HEK293 (cell line): ENCODE results near the gene RUVBL1.

ENCODE experiments used
- CTCF ChIA-PET: fragments of 350-600 bp; formaldehyde crosslinking; extraction: SDS; loops from one replicate; lab custom pipeline; 2021; ENCODE audit warnings: antibody characterized with exemption; lab: Yijun Ruan, JAX
- POLR2A ChIA-PET: fragments of 300-600 bp; formaldehyde crosslinking; extraction: SDS; loops from one replicate; lab custom pipeline; 2020; ENCODE audit warnings: antibody characterized with exemption, inconsistent platforms; lab: Yijun Ruan, JAX
- H3K27ac ChIP-seq: fragments of 200-500 bp; sonication (Bioruptor generic); 2 replicates; pipeline ENCODE4 v1.5.1; 2014; ENCODE audit warnings: low read depth, low read length, control low read depth, inconsistent platforms; ENCODE audit errors: extremely low read depth
- H3K36me3 ChIP-seq, 2 experiments: fragments of 200-500 bp in 1 of 2; sonication (Bioruptor generic) in 1 of 2; 1 replicate in 1 of 2; 2 replicates in 1 of 2; pipeline ENCODE4 v1.5.1; 2014 to 2017; ENCODE audit warnings: inconsistent platforms in 2 of 2, low read length in 2 of 2; ENCODE audit not compliant: control insufficient read depth in 2 of 2, insufficient read depth in 1 of 2
- H3K4me1 ChIP-seq: fragments of 200-500 bp; sonication (Bioruptor generic); 2 replicates; pipeline ENCODE4 v1.5.1; 2014; ENCODE audit warnings: mild to moderate bottlenecking, low read length, inconsistent platforms; ENCODE audit not compliant: control insufficient read depth, insufficient read depth
- H3K4me3 ChIP-seq: 2 replicates; pipeline ENCODE4 v1.5.1; 2011; ENCODE audit warnings: low read depth, mild to moderate bottlenecking, control low read depth, low read length, moderate library complexity
- H3K9me3 ChIP-seq: fragments of 200-500 bp; sonication (Bioruptor generic); 2 replicates; pipeline ENCODE4 v1.5.1; 2014; ENCODE audit warnings: low read depth, low read length, inconsistent platforms; ENCODE audit not compliant: control insufficient read depth, insufficient read depth
- EGR2 ChIP-seq: fragments of 450-650 bp; formaldehyde crosslinking; IDR thresholded peaks from 2 replicates; pipeline ENCODE4 v1.5.1; 2016; ENCODE audit warnings: low read depth, missing biosample characterization, missing genetic modification characterization
- GFI1B ChIP-seq: fragments of 450-650 bp; formaldehyde crosslinking; IDR thresholded peaks from 2 replicates; pipeline ENCODE4 v1.5.1; 2016; ENCODE audit warnings: missing biosample characterization, missing genetic modification characterization
- GLI4 ChIP-seq: fragments of 450-650 bp; formaldehyde crosslinking; IDR thresholded peaks from 2 replicates; pipeline ENCODE4 v1.5.1; 2016; ENCODE audit warnings: missing biosample characterization, missing genetic modification characterization
- KLF7 ChIP-seq: fragments of 450-650 bp; formaldehyde crosslinking; IDR thresholded peaks from 2 replicates; pipeline ENCODE4 v1.5.1; 2016; ENCODE audit warnings: missing biosample characterization, missing genetic modification characterization, borderline replicate concordance
- OVOL3 ChIP-seq: fragments of 450-650 bp; formaldehyde crosslinking; IDR thresholded peaks from 2 replicates; pipeline ENCODE4 v1.5.1; 2016; ENCODE audit warnings: missing biosample characterization, missing genetic modification characterization
- SCRT1 ChIP-seq: fragments of 450-650 bp; formaldehyde crosslinking; IDR thresholded peaks from 2 replicates; pipeline ENCODE4 v1.5.1; 2016; ENCODE audit warnings: missing biosample characterization, missing genetic modification characterization, borderline replicate concordance
- YY2 ChIP-seq: fragments of 450-650 bp; formaldehyde crosslinking; IDR thresholded peaks from 2 replicates; pipeline ENCODE4 v1.5.1; 2016; ENCODE audit warnings: missing biosample characterization, missing genetic modification characterization
- ZEB2 ChIP-seq: fragments of 450-650 bp; formaldehyde crosslinking; IDR thresholded peaks from 2 replicates; pipeline ENCODE4 v1.5.1; 2016; ENCODE audit warnings: missing biosample characterization, missing genetic modification characterization
- ZFHX2 ChIP-seq: fragments of 450-650 bp; formaldehyde crosslinking; conservative IDR thresholded peaks from 2 replicates; pipeline ENCODE4 v1.5.1; 2016; ENCODE audit warnings: missing biosample characterization, missing genetic modification characterization
- ZFP3 ChIP-seq: fragments of 450-650 bp; formaldehyde crosslinking; IDR thresholded peaks from 2 replicates; pipeline ENCODE4 v1.5.1; 2016; ENCODE audit warnings: low read depth, missing biosample characterization, missing genetic modification characterization
- ZFP37 ChIP-seq: fragments of 450-650 bp; formaldehyde crosslinking; IDR thresholded peaks from 2 replicates; pipeline ENCODE4 v1.5.1; 2016; ENCODE audit warnings: missing biosample characterization, missing genetic modification characterization
- ZNF10 ChIP-seq: fragments of 450-650 bp; formaldehyde crosslinking; IDR thresholded peaks from 2 replicates; pipeline ENCODE4 v1.5.1; 2017; ENCODE audit warnings: missing biosample characterization, missing genetic modification characterization
- ZNF16 ChIP-seq: fragments of 450-650 bp; formaldehyde crosslinking; IDR thresholded peaks from 2 replicates; pipeline ENCODE4 v1.5.1; 2016; ENCODE audit warnings: low read depth, missing biosample characterization, missing genetic modification characterization
- ZNF19 ChIP-seq: fragments of 450-650 bp; formaldehyde crosslinking; IDR thresholded peaks from 2 replicates; pipeline ENCODE4; 2016; ENCODE audit warnings: missing biosample characterization, missing genetic modification characterization, low read depth
- ZNF324 ChIP-seq: fragments of 450-650 bp; formaldehyde crosslinking; IDR thresholded peaks from 2 replicates; pipeline ENCODE4 v1.5.1; 2016; ENCODE audit warnings: missing biosample characterization, missing genetic modification characterization
- ZNF335 ChIP-seq: fragments of 450-650 bp; formaldehyde crosslinking; conservative IDR thresholded peaks from 2 replicates; pipeline ENCODE4 v1.5.1; 2016; ENCODE audit warnings: missing biosample characterization, missing genetic modification characterization
- ZNF341 ChIP-seq: fragments of 450-650 bp; formaldehyde crosslinking; IDR thresholded peaks from 2 replicates; pipeline ENCODE4; 2016; ENCODE audit warnings: low read depth, missing biosample characterization, missing genetic modification characterization
- ZNF596 ChIP-seq: fragments of 450-650 bp; IDR thresholded peaks from 2 replicates; pipeline ENCODE4 v1.5.0; 2018; ENCODE audit warnings: missing biosample characterization, mild to moderate bottlenecking, missing genetic modification characterization, moderate library complexity
- ZNF624 ChIP-seq: fragments of 450-650 bp; formaldehyde crosslinking; IDR thresholded peaks from 2 replicates; pipeline ENCODE4 v1.5.1; 2017; ENCODE audit warnings: missing biosample characterization, missing genetic modification characterization
- ZNF629 ChIP-seq: fragments of 450-650 bp; formaldehyde crosslinking; IDR thresholded peaks from 2 replicates; pipeline ENCODE4 v1.5.1; 2017; ENCODE audit warnings: missing biosample characterization, missing genetic modification characterization
- ZNF670 ChIP-seq: fragments of 450-650 bp; formaldehyde crosslinking; IDR thresholded peaks from 2 replicates; pipeline ENCODE4 v1.5.1; 2016; ENCODE audit warnings: missing biosample characterization, missing genetic modification characterization, low read depth
- ZNF785 ChIP-seq: fragments of 450-650 bp; formaldehyde crosslinking; IDR thresholded peaks from 2 replicates; pipeline ENCODE4 v1.5.1; 2016; ENCODE audit warnings: missing biosample characterization, missing genetic modification characterization
- ZNF792 ChIP-seq: fragments of 450-650 bp; formaldehyde crosslinking; IDR thresholded peaks from 2 replicates; pipeline ENCODE4 v1.5.1; 2016; ENCODE audit warnings: missing biosample characterization, missing genetic modification characterization
- TF ChIP-seq, protein P1 (sequence below): fragments of 450-650 bp; formaldehyde crosslinking; IDR thresholded peaks from 2 replicates; pipeline ENCODE4 v1.5.1; 2016; ENCODE audit warnings: missing biosample characterization, missing genetic modification characterization

The RUVBL1 gene

DNA sequence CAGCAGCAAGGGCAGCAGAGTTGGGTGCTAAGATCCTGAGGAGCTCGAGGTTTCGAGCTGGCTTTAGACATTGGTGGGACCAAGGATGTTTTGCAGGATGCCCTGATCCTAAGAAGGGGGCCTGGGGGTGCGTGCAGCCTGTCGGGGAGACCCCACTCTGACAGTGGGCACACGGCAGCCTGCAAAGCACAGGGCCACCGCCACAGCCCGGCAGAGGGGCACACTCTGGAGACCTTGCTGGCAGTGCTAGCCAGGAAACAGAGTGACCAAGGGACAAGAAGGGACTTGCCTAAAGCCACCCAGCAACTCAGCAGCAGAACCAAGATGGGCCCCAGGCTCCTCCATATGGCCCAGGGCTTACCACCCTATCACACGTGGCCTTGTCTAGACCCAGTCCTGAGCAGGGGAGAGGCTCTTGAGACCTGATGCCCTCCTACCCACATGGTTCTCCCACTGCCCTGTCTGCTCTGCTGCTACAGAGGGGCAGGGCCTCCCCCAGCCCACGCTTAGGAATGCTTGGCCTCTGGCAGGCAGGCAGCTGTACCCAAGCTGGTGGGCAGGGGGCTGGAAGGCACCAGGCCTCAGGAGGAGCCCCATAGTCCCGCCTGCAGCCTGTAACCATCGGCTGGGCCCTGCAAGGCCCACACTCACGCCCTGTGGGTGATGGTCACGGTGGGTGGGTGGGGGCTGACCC is 52.6 kb downstream of the RUVBL1 start:
- no peak overlapping the region for H3K4me3 ChIP-seq
- ChIA-PET CTCF (interaction anchor here (0.6 to 0.9 kb wide), 2 partner anchors 63 to 362 kb away, joined by 3 to 4 read pairs; no protein-coding TSS in a partner anchor), POLR2A (interaction anchor here (0.6 kb wide), 1 partner anchor 18 kb away, joined by 5 read pairs; no protein-coding TSS in a partner anchor)
- no peak overlapping the region for H3K27ac ChIP-seq
- H3K9me3 ChIP-seq = no peaks in the 10 kb centered on the region
- TF ChIP-seq ZNF324 (tag by site-specific recombination) (no peak), ZFHX2 (tag by site-specific recombination) (peak; percentile 64), EGR2 (peak; percentile 74)
- no peaks in the 10 kb centered on the region for H3K4me1 ChIP-seq
- H3K36me3 ChIP-seq = peaks cover 5 to 88% of the 10 kb centered on the region in 2 experiments; a peak in 2 of 3 replicates

DNA sequence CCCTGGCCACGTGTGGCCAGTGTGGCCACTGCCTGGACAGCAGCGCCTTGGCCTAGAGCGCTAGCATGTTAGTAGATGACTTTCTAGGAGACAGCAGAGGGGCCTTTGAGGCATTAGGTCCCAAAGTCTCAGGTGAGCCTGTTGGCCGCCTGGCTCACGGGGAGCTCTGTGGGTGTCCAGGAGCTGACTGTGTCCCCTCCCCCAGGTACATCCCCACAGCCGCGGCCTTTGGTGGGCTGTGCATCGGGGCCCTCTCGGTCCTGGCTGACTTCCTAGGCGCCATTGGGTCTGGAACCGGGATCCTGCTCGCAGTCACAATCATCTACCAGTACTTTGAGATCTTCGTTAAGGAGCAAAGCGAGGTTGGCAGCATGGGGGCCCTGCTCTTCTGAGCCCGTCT is 54.3 kb downstream of the RUVBL1 start:
- Histone ChIP-seq H3K9me3 (no peaks in the 10 kb centered on the region), H3K36me3 (peaks cover 10 to 99% of the 10 kb centered on the region in 2 experiments; a peak in 2 of 3 replicates), H3K4me1 (no peaks in the 10 kb centered on the region), H3K4me3 (no peak overlapping the region), H3K27ac (no peak overlapping the region)
- CTCF ChIA-PET = interaction anchor here (0.7 to 3.2 kb wide), 3 partner anchors 13 to 64 kb away, joined by 3 to 23 read pairs (median 7); no protein-coding TSS in a partner anchor
- no peak for TF ChIP-seq ZNF10 (tag by site-specific recombination)
- no peak for TF ChIP-seq ZFP3 (tag by site-specific recombination)
- no peak for TF ChIP-seq ZNF596 (tag by site-specific recombination)
- POLR2A ChIA-PET = no interaction called here

DNA sequence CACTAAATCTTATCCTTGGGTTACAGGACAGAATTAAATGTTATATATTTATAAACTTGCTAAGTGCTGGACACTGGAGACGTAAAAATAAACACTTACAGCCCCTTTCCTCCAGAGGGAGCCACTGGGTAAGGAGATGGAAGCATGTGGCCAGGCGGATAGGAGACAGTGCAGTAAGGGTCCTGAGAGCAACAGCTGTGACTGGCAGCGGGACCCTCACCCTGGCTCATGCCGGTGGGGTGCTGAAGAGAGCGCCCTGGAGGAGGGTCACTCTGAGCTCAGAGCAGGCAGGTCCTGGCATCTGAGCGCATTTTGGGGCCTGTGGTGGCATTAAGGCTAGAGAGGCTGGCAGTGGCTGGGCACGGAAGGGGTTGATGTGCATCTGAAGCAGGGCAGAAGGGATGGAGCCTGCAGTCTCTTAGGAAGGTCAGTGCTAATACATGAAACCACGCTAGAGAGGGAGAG is 55.4 kb downstream of the RUVBL1 start:
- ChIA-PET POLR2A (no interaction called here), CTCF (interaction anchor here (0.5 to 3.2 kb wide), 11 partner anchors 11 to 1707 kb away, joined by 3 to 23 read pairs (median 4); no protein-coding TSS in a partner anchor)
- Histone ChIP-seq H3K4me3 (no peak overlapping the region), H3K4me1 (no peaks in the 10 kb centered on the region), H3K9me3 (no peaks in the 10 kb centered on the region), H3K27ac (no peak overlapping the region), H3K36me3 (peaks cover 10 to 99% of the 10 kb centered on the region in 2 experiments; a peak in 2 of 3 replicates)
- no peak for TF ChIP-seq OVOL3 (tag by site-specific recombination)
- no peak for TF ChIP-seq ZNF670
- TF ChIP-seq YY2 = no peak
- no peak for TF ChIP-seq ZEB2 (tag by site-specific recombination)
- TF ChIP-seq KLF7 (tag by site-specific recombination) = no peak
- no peak for TF ChIP-seq ZNF792 (tag by site-specific recombination)
- no peak for TF ChIP-seq SCRT1
- no peak for TF ChIP-seq GLI4 (tag by site-specific recombination)
- no peak for TF ChIP-seq ZNF16 (tag by site-specific recombination)
- no peak for TF ChIP-seq ZNF785 (tag by site-specific recombination)
- no peak for TF ChIP-seq ZNF19
- no peak for TF ChIP-seq ZNF624 (tag by site-specific recombination)
- TF ChIP-seq ZNF629 (tag by site-specific recombination) = no peak
- no peak for TF ChIP-seq ZNF341 (tag by site-specific recombination)
- TF ChIP-seq ZNF335 (tag by site-specific recombination) = no peak
- TF ChIP-seq ZFP37 (tag by site-specific recombination) = no peak
- TF ChIP-seq, protein P1, sequence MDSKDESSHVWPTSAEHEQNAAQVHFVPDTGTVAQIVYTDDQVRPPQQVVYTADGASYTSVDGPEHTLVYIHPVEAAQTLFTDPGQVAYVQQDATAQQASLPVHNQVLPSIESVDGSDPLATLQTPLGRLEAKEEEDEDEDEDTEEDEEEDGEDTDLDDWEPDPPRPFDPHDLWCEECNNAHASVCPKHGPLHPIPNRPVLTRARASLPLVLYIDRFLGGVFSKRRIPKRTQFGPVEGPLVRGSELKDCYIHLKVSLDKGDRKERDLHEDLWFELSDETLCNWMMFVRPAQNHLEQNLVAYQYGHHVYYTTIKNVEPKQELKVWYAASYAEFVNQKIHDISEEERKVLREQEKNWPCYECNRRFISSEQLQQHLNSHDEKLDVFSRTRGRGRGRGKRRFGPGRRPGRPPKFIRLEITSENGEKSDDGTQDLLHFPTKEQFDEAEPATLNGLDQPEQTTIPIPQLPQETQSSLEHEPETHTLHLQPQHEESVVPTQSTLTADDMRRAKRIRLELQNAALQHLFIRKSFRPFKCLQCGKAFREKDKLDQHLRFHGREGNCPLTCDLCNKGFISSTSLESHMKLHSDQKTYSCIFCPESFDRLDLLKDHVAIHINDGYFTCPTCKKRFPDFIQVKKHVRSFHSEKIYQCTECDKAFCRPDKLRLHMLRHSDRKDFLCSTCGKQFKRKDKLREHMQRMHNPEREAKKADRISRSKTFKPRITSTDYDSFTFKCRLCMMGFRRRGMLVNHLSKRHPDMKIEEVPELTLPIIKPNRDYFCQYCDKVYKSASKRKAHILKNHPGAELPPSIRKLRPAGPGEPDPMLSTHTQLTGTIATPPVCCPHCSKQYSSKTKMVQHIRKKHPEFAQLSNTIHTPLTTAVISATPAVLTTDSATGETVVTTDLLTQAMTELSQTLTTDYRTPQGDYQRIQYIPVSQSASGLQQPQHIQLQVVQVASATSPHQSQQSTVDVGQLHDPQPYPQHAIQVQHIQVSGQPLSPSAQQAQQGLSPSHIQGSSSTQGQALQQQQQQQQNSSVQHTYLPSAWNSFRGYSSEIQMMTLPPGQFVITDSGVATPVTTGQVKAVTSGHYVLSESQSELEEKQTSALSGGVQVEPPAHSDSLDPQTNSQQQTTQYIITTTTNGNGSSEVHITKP = no peak
- no peak for TF ChIP-seq GFI1B (tag by site-specific recombination)
